DND-41 (cell line): ENCODE results near the gene PTPN3.

Experiments used
- EZH2 ChIP-seq: IDR thresholded peaks from 3 replicates; pipeline ENCODE4 v1.6.1; 2012; ENCODE audit warnings: borderline replicate concordance, low read depth, mild to moderate bottlenecking, moderate library complexity, low read length, inconsistent platforms; ENCODE audit not compliant: severe bottlenecking
- TF ChIP-seq, protein P1 (sequence below): IDR thresholded peaks from 2 replicates; pipeline ENCODE4 v1.5.1; 2012; ENCODE audit warnings: borderline replicate concordance, low read length, moderate library complexity, mild to moderate bottlenecking; ENCODE audit not compliant: poor library complexity, severe bottlenecking; ENCODE audit errors: extremely low read depth

DNA sequence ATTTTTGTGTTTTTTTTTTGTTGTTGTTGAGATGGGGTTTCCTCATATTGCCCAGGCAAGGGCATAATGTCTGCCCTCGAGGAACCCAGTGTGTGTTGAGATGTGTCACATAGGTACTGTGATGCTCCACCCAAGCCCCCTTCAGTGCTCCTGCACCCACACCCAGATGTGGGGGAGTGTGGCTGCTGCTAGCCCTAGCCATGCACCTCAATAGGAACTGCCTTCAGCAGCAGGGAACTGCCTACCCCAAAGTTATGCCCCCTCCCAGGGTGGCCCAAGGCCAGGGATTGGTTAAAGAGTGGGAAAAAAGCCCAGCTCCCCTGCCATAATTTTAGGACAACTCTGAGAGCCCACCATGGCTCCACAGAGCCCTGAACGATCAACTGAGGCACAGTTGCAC, 143.9 kb downstream of the PTPN3 start:
- TF ChIP-seq, protein P1, sequence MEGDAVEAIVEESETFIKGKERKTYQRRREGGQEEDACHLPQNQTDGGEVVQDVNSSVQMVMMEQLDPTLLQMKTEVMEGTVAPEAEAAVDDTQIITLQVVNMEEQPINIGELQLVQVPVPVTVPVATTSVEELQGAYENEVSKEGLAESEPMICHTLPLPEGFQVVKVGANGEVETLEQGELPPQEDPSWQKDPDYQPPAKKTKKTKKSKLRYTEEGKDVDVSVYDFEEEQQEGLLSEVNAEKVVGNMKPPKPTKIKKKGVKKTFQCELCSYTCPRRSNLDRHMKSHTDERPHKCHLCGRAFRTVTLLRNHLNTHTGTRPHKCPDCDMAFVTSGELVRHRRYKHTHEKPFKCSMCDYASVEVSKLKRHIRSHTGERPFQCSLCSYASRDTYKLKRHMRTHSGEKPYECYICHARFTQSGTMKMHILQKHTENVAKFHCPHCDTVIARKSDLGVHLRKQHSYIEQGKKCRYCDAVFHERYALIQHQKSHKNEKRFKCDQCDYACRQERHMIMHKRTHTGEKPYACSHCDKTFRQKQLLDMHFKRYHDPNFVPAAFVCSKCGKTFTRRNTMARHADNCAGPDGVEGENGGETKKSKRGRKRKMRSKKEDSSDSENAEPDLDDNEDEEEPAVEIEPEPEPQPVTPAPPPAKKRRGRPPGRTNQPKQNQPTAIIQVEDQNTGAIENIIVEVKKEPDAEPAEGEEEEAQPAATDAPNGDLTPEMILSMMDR, result no peak
- no peak for TF ChIP-seq EZH2
